Adrenal gland (tissue), 12 donors: Measurements from ENCODE around the gene ZBTB12. TPM values are rescaled to one million over a fixed set of nuclear protein-coding genes. Genes with fewer than 3 reads are reported as not detected.

Experiments
- DNase-seq, 7 donors: peaks; one replicate each; pipeline ENCODE4 v3.0.0-alpha.2; 2019 to 2020
- H3K27ac ChIP-seq, 5 donors: fragments of 200-600 bp; sonication (generic) in 4 of 5; 1 replicate in 3 of 5; 2 replicates in 2 of 5; pipeline versions ENCODE4 v1.5.1 to v1.8.0; 2016 to 2020; ENCODE audit warnings: mild to moderate bottlenecking in 1 of 5
- H3K27me3 ChIP-seq: fragments of 200-600 bp; 2 replicates; pipeline ENCODE4 v1.8.0; 2021
- H3K36me3 ChIP-seq, 2 donors: fragments of 200-600 bp; replicated peaks in 1 of 2; 1 replicate in 1 of 2; 2 replicates in 1 of 2; pipeline versions ENCODE4 v1.5.1 to v1.8.0; 2018 to 2022
- H3K4me1 ChIP-seq, 2 donors: fragments of 200-600 bp; replicated peaks in 1 of 2; 1 replicate in 1 of 2; 2 replicates in 1 of 2; pipeline versions ENCODE4 v1.5.1 to v1.8.0; 2018 to 2021
- H3K4me3 ChIP-seq, 4 donors: fragments of 200-600 bp; sonication (generic) in 3 of 4; one replicate each; pipeline ENCODE4 v1.5.1; 2016 to 2018
- H3K9me3 ChIP-seq, 3 donors: fragments of 200-600 bp; sonication (generic) in 1 of 3; replicated peaks in 1 of 3; 1 replicate in 2 of 3; 2 replicates in 1 of 3; pipeline versions ENCODE4 v1.5.1 to v1.8.0; 2016 to 2021
- CTCF ChIP-seq, 6 experiments: fragments of 450-650 bp in 4 of 6; fragments of 200-600 bp in 2 of 6; sonication (generic) in 1 of 6; IDR thresholded peaks; 1 replicate in 5 of 6; 2 replicates in 1 of 6; pipeline versions ENCODE4 v1.5.1 to v1.8.0; 2016 to 2021; ENCODE audit warnings: antibody characterized with exemption in 6 of 6, mild to moderate bottlenecking in 2 of 6, moderate library complexity in 1 of 6
- POLR2A ChIP-seq, 2 donors: fragments of 450-650 bp; IDR thresholded peaks; one replicate each; pipeline ENCODE4 v1.6.1; 2017; ENCODE audit warnings: antibody characterized with exemption in 2 of 2, mild to moderate bottlenecking in 2 of 2, moderate library complexity in 1 of 2
- WGBS, 4 donors: extraction: QIAGEN DNeasy Blood & Tissue Kit in 2 of 4; methylation state at CpG; one replicate each; pipeline versions ENCODE4 v1.1.5 to v1.1.7; 2013 to 2017; 5-methylcytosine and 5-hydroxymethylcytosine counted together
- intact Hi-C, 2 donors: fragments of 100-400 bp; cut with DNase I; formaldehyde crosslinking; loops; one replicate each; pipeline versions ENCODE4 v1.14.1 to v1.15.0; 2022 to 2023
- polyA plus RNA-seq, 3 donors: library from polyadenylated mRNA; stranded (reverse); fragments of 200-250 nt in 2 of 3; fragments of 350-450 nt in 1 of 3; fragmentation: Illumina TruSeq in 1 of 3; extraction: RNeasy Lipid Tissue Mini Kit (QIAGEN cat#74804) in 1 of 3; gene quantifications; one replicate each; pipeline ENCODE4 v1.2.3, GENCODE V29; 2013 to 2014
- total RNA-seq, 9 donors: library from RNA; depleted of rRNA in 4 of 9; stranded (reverse); fragments of >200 nt in 4 of 9; fragments of 120-200 nt in 1 of 9; fragmentation: NEBNext Ultra II Directional in 1 of 9; extraction: Animal tissue kit (Norgen Biotek cat#: 25700) in 1 of 9; gene quantifications; one replicate each; pipeline versions ENCODE4 v1.1.0 to v1.2.4, GENCODE V29; 2013 to 2023
- donor health status: healthy with polysubstance abuse.
- donor health status: Bipolar disorder and iron deficiency.
- donor health status: DM: yes; HTN: yes; CAD: no.
- donor health status: DM: no; HTN: no; CAD: no.
- donor health status: DM: no; HTN: no; CAD: no.
- donor health status: DM: yes; HTN: yes; CAD: no.

Gene ZBTB12
- total and polyA plus RNA-seq, 12 donors: 0.69 to 14.5 (median 3.0) TPM

GRCh38 chr6:31920811-31921210, 18.9 kb upstream of the ZBTB12 start:
- no peaks in the 10 kb centered on the region for H3K36me3 ChIP-seq
- 56 to 81% (median 70%) methylated on average over 1 to 2 of the region's 2 CpGs for WGBS, 4 donors
- no peaks in the 10 kb centered on the region for H3K27me3 ChIP-seq
- intact Hi-C loops: no loop called here
- DNase-seq: no peak
- no peak for TF ChIP-seq CTCF (IDR thresholded peaks at IDR 0.05)
- TF ChIP-seq POLR2A (IDR thresholded peaks at IDR 0.05): no peak
- no peak overlapping the region for H3K27ac ChIP-seq
- no peak overlapping the region for H3K4me3 ChIP-seq
- no peaks in the 10 kb centered on the region for H3K4me1 ChIP-seq
- H3K9me3 ChIP-seq: no peaks in the 10 kb centered on the region

- no peaks in the 10 kb centered on the region for H3K9me3 ChIP-seq
- H3K27ac ChIP-seq: no peak overlapping the region
- 82 to 90% (median 87%) methylated on average over 5 to 6 of the region's 6 CpGs for WGBS, 4 donors
- H3K4me1 ChIP-seq: no peaks in the 10 kb centered on the region
- TF ChIP-seq CTCF (IDR thresholded peaks at IDR 0.05) (no peak), POLR2A (IDR thresholded peaks at IDR 0.05) (no peak)
- H3K36me3 ChIP-seq: no peaks in the 10 kb centered on the region
- intact Hi-C loops: no loop called here
- no peaks in the 10 kb centered on the region for H3K27me3 ChIP-seq
- no peak overlapping the region for H3K4me3 ChIP-seq
- no peak for DNase-seq
Measured at GRCh38 chr6:31919624-31920303, 17.9 kb upstream of the ZBTB12 start.

GRCh38 chr6:31918069-31918720, 16.3 kb upstream of the ZBTB12 start:
- TF ChIP-seq CTCF (IDR thresholded peaks at IDR 0.05) (no peak), POLR2A (IDR thresholded peaks at IDR 0.05) (no peak)
- no peaks in the 10 kb centered on the region for H3K36me3 ChIP-seq

GRCh38 chr6:31915756-31916155, 13.9 kb upstream of the ZBTB12 start:
- intact Hi-C loops: no loop called here
- TF ChIP-seq CTCF (IDR thresholded peaks at IDR 0.05) (no peak), POLR2A (IDR thresholded peaks at IDR 0.05) (no peak)

More at GRCh38 chr6:31918069-31918720, 16.3 kb upstream of the ZBTB12 start:
- no peak overlapping the region for H3K4me3 ChIP-seq
- no peaks in the 10 kb centered on the region for H3K4me1 ChIP-seq
- intact Hi-C loops: no loop called here
- H3K27me3 ChIP-seq: no peaks in the 10 kb centered on the region
- H3K27ac ChIP-seq: no peak overlapping the region
- DNase-seq: no peak
- 77 to 82% (median 79%) methylated on average over 8 of the region's 8 CpGs for WGBS, 4 donors
- no peaks in the 10 kb centered on the region for H3K9me3 ChIP-seq

More at GRCh38 chr6:31915756-31916155, 13.9 kb upstream of the ZBTB12 start:
- H3K4me3 ChIP-seq: no peak overlapping the region
- no peak overlapping the region for H3K27ac ChIP-seq
- no peaks in the 10 kb centered on the region for H3K27me3 ChIP-seq
- DNase-seq: no peak
- H3K36me3 ChIP-seq: no peaks in the 10 kb centered on the region
- no peaks in the 10 kb centered on the region for H3K9me3 ChIP-seq
- 77 to 85% (median 81%) methylated on average over 6 of the region's 6 CpGs for WGBS, 4 donors
- peaks cover 6% of the 10 kb centered on the region in 2 donors for H3K4me1 ChIP-seq
